Stimulated activated CD8-positive, alpha-beta memory T cell treated with anti-CD3 and anti-CD28 coated beads, Interleukin-15, amount 100 ng/mL, for 24 hours (primary cell): ENCODE results near the gene SLC2A13.
"Not testable (repeated sequence)": the region's sequence is repeated elsewhere in the genome, so short reads cannot be mapped to it uniquely, and the experiment has no call there.

Source experiments
- DNase-seq: peaks from one replicate; pipeline ENCODE4 v3.0.0-alpha.2; 2020; ENCODE audit warnings: low read depth

The SLC2A13 gene

DNA sequence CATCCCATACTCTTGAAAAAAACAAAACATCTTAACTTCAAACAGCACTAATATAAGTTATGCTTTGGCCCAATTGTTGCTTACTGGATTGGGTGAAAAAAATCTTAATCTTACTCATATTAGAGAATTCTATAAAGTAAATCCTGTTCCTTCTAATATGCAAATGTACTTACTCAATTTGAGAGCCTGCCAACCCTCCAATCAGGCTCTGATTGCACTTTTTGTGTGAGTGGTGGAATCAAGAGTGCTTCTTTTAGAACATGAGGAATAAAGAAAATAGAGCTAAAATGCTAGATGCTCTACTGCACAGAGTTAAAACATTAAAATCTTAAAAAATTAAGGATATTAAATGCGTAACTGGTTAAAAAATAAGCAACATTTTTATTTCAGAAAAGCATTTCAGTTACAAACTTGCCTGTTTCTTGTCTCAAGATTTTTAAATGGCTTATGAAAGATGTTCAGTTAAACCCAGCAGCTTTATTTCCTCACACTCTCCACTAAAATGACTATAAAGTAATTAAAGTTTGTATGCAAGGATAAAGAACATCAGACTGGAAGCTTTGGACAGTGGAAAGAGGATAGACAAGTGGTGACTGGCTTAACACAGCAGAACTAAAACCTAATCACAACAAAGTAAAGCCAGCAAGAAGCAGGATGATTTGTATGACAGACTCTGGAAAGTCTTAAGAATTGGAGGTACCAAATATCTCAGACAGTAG lies 177.5 kb downstream of the SLC2A13 start:
- DNase-seq = no peak

DNA sequence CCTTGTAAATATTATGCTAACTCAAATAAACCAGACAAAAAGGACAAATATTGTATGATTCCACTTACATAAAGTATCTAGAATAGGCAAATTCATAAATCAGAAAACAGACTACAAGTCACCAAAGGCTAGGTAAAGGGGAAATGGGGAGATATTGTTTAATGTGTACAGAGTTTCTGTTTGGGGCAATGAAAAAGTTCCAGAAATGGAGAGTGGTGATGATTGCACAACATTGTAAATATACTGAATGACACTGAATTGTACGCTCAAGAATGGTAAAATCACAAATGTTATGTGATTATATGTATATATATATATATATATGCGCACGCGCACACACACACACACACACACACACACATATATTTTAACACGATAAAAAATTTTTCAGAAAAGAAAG lies 182.5 kb downstream of the SLC2A13 start:
- no peak for DNase-seq

DNA sequence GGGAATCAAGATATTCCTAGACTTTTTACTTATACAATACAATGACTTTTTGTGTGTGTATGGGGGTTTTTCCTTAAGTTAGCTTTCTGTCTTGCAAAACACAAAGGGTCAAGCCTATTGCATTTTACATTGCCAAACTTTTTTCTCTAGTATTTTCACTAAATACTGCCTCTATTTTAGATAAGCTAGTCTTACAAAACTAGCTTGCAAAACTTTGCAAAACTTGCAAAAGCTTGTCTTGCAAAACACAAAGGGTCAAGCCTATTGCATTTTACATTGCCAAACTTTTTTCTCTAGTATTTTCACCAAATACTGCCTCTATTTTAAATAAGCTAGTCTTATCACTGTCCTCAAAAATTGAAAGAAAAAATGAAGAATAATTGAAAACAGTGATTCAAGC lies 183.3 kb downstream of the SLC2A13 start:
- not testable (repeated sequence) for DNase-seq

DNA sequence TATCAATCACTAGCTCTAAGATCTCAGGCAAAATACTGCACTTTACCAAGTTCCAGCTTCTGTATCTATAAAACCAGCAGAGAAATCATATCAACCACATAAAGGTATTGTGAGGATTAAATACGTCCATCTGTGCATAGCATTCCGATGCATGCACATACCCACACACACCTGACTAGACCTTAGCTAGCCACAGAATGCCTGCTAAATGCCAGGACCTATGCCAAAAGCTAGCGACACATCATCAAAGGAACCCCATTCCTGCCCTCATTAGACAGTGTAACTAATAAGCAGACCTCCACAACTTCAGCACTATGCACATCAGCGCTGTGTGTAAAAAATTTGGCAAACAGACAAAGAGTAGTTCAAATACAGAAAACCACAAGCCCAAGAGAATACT lies 185.2 kb downstream of the SLC2A13 start:
- no peak for DNase-seq

DNA sequence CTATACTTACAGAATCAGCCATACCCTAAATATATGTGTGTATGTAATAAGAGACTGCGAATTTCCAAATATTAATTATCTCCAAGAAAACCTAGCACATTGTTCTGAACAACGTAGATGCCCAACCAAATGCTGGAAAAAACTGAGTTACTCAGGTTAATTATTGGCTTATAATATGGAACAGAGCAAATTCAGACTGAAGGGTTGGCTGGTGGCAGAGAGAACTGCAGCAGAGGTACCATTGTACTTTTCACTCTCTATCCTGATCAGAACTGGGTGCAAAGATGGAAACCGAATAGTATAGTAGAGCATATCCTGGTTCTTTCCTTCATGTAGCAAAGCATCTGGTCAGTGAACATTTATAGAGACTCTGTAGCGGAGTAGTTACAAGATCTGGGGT lies 185.7 kb downstream of the SLC2A13 start:
- DNase-seq = no peak

DNA sequence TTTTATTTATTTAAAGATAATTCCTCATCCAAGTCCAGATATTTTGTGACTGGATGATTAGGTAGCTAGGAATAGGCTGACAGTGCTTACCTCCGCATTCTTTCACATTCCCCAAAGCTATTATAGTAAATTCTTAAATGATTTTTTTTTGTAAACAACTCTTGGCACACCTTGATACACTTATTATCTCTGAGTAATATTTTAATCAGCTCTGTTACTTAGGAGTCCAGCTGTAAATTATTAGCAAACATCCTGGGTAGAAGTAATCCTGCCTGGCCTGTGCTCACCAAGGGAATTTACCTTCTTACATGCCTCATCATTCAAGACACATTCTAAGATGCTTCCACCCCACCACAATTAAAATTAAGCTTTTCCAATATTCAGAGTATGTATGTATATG lies 186.1 kb downstream of the SLC2A13 start:
- DNase-seq = no peak

DNA sequence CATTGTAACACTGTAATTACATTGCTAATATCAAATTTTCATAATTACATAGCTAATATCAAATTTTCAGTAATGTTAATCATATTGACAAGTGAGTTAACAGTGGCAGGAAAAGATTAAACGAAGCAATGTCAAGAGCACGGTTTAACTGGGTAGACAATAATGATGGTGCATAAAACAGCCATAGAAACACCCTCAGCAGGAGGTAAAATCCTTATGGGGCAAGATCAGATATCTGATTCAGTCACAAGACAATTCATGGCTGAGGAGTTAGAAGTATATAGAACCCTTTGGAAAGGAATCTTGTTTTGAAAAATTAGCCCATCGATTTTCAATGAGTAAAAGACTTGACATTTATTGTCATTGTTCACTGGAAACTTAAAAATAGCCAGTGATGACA lies 190.6 kb downstream of the SLC2A13 start:
- DNase-seq = no peak

DNA sequence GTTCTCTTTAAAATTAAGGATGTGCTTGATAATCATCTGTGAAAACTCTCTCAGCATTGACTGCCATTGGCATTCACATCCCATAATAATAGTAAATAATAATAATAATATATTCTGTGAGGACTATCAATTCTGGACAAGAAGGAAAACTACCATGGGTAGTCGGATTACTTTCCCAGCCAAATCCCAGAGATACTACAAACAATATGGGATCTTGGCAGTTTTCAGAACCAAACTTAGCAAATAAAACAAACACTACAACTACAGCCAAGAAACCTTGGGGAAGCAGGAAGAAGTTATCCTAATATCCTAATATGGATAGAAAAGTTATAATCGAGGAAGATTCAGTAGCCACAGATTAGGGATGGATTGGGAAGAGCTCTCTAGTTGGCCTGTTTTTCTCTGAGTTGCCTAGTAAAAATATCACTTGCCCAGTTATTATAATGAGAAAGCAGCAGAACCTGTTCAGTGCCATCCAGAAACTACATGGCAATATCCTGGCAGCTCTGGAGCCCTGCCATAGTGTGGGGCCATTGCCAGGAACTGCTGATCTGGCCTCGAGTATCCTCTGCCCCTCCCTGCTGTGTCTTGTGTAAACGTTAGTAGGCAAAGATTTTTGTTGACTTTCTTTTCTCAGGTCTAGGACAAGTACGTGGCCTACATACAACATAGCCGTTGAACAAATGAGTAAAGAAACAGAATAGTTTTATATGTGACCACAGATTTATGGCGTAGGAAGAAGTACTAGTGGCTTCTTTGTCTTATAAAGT lies 193.5 kb downstream of the SLC2A13 start:
- DNase-seq = no peak

DNA sequence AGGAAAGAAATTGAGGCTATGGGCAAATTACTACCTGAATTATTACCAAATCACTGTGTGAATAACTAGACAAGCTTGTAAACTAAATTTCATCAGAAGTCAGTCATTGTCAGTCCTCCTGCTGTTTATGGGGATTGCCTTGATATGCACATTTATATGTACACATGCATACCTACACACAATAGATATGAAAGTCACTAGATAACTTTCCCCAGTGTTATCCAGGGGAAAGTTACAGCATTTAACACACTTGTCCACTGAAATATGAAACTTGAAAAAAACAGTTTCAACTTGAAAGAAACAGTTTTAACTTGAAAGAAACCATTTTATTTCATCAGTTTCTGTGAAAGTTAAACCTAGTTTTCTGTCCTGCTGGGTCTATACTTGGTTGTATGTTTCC lies 199.6 kb downstream of the SLC2A13 start:
- DNase-seq = no peak

DNA sequence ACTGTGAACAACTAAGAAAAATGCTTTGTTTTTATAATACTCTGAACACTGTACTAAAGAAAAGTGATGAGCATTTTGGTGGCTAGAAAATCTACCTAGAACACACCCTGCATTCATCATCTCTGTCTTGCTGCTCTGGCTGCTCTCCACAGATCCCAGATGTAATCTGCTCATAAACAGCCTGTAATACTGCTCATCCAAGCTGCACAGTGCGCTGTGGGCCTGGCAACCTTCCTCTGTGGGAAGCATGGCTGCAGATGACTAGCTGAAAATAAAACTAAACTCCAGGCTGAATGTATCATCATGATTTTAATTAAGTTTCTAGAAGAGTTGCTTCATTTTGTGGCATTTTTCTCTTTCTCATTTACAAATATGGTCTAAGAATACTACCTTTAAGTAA lies 200.7 kb downstream of the SLC2A13 start:
- DNase-seq = no peak

DNA sequence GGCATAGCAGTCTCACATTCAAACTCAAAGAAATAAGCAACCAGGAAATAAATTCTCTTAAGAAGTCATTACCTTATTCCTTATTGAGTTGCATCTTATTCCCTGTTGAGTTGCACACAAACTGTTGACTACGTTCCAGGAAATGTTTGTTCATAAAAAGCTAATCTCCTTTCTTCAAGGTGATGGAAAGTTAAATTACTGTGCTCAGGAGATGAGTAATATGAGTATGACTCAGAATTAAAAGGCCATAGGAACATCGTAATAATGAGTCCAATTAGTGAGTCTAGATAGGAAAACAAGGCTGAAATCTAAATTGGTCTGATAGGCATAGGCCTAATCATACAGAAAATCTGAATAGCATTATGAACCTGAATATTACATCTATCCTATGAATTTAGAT lies 203.1 kb downstream of the SLC2A13 start:
- DNase-seq = no peak

DNA sequence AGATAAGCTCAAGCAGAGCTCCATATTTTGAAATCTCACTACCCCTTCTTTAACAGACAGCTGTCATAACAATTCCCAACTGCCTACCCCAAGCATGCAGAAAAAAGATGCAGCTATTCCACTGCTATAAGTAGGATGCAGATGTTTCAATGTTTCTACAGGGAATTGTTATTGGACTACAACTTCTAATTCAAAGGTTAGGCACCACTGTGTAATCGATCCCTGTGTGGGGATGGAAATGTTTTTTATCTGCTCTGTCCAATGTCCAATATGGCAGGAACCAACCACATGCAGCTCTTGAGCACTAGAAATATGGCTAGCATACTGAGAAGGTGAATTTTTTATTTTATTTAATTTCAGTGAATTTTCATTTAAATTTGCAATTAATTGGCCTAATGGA lies 208.6 kb downstream of the SLC2A13 start:
- no peak for DNase-seq

DNA sequence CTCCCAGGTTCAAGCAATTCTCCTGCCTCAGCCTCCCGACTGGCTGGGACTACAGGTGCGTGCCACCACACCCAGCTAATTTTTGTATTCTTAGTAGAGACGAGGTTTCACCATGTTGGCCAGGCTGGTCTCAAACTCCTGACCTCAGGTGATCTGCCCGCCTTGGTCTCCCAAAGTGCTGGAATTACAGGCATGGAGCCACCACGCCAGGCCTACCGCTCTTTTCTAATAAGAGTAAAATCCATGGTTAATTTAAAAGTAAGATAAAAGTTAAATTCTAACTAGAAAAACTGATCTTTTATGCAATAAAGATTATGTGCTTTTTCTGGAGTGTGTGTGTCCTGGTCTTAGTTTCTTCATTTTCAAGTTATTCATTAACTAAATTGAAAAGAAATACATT lies 212.5 kb downstream of the SLC2A13 start:
- DNase-seq = not testable (repeated sequence)

DNA sequence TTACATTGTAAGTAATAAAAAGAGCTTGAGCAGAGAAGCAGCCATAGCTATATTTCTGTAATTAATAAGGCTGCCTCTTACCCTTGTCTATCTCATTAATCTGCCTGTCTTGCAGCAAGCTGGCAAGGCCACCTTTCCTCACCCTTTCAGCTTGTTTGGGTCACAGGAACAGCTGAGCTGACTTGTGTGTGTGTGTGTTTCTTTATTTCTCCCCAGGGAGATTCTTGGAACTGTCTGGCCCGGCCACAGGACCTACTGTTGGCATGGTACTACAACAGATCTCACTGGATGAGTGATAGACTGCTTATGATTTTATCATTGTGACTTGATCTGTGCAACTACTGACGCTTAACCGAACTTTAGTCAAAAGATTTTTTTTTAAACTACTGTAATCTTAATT lies 213.7 kb downstream of the SLC2A13 start:
- DNase-seq = no peak

DNA sequence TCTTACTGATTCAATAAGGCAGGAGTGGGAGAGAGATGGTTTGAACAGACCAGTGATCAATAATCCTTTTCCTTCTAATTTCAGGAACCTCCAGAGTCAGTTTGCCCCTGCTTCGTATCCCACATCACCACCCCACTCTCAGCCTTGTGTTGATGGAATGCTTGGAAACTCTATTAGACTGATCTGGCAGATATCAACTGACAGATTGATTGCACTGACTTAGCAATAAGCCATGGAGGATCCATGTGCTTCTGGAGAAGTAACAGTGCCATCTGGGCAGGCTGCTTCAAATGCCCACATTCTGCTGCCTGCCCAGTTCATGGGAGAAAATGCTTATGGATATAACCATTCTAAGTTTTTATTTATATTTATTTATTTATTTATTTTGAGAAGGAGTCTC lies 218.0 kb downstream of the SLC2A13 start:
- DNase-seq = no peak

DNA sequence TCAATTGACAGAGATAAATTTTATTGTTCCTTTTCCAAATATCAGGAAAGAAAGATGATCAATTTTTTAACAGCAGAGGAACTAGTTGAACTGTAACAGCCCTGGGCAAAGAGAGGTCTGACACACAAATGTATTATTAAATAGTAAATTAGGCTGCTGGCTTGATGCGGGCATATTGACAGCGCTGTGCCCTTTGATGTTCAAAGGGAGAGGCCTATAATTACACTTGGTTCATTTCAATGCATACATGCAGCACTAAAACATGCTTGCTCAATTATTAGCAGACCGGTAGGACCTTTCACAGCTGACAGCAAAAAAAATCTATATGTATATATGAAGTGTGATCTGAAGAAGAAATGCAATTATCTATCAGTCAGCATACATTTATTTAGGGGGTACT lies 219.8 kb downstream of the SLC2A13 start:
- DNase-seq = no peak

DNA sequence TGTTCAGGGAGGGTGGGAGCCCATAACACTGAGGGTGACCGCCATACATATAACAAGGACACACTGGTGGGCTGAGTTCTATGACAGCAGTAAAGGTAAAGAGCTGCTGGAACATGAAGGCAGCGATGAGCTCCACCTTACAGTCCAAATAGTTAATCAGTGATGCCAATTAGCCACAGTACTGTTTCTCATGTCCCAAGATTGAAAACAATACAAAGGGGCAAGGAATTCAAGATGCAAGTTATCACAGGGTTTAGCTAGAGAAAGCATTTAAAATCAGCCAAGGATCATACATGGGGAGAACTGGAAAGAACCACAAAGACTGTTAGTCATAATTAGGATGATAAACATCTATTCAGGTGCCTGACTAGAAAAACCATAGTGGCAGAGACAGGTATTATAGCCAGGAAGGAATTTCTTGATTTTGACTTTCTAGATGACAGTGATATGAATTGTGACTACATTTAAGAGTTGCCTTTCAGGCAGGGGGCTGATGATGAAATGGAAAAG lies 221.2 kb downstream of the SLC2A13 start:
- DNase-seq = no peak

DNA sequence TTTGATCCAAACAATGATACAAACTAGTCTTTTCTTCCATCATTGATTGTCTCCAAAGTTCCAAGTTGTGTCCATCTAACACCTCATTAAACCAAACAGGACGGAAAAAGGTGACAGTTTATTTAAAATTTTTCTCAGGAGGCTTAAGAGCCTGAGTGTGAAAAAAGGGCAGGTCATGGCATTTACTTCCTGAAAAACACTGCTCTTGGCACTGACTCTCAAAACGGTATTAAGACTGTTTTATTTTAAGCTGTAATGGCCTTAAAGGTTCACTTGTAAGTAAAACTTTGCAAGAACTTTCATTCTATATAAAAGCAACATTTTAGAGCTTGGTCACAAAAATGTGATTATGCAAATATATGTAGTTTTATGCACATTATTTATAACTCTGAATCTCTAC lies 222.5 kb downstream of the SLC2A13 start:
- no peak for DNase-seq

DNA sequence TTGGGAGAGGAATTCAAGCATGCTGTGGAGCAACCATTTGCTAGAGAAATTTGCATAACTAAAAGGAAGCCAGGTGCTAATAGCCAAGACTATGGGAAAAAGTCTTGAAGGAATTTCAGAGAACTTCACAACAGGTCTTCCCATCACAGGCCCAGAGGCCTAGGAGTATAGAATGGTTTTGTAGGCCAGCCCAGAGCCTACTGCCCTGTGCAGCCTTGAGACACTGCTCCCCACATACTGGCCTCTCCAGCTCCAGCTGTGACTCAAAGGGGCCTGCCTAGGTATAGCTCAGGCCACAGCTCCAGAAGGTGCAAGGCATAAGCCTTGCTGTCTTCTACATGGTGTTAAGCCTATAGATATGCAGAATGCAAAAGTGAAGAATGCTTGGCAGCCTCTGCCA lies 227.1 kb downstream of the SLC2A13 start:
- DNase-seq = no peak

DNA sequence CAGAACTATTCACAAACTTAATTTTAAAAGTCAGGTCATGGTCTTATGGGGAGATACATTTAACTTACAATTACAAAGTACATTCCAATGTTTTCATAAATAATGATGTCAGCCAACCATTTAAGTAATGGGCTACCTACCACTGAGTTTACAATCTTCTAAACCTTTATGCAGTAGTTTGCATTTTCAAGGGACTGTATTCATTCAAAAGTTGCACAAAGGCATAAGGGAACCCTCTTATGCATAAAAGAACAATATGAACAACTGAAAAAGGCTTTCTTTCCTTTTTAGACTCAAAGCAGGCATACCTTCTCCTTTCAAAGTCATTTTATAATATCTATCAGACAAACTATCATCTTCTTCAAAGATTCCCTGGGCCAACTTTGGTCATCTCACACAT lies 230.2 kb downstream of the SLC2A13 start:
- no peak for DNase-seq

DNA sequence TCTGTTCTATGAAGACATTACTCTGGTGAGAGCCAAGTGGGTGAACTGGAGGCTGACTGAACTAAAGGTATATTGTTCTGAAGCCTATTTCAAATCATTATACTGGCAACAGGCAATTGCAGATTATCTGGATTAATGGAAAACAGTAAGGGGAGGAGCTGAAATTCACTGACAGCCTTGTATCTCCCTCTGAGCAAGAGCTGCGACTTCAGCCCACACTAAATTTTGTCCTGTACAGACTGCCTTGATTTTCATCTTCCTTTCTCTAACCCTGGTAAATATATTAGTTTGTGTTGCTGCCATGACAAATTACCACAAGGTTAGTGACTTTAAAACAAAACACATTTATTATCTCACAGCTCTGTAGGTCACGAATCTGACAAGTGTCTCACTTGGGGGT lies 231.1 kb downstream of the SLC2A13 start:
- DNase-seq = no peak

DNA sequence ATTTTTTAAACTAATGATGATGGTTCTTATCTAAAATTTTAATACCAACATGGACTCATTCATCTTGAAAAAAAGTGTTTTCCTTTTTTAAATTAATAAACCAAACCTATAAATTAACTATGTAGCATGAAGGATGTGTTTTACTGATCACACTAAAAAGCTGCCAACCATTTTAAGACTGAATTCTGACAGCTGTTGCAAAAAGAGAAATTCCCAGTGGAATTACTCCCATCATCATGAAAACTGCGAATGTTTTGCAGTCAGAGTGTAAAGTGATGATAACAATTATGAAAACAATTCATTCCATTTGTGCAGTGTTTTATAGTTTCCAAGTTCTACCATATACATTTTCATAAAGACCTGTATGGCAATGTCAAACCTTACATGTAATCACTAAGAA lies 232.8 kb downstream of the SLC2A13 start:
- no peak for DNase-seq

DNA sequence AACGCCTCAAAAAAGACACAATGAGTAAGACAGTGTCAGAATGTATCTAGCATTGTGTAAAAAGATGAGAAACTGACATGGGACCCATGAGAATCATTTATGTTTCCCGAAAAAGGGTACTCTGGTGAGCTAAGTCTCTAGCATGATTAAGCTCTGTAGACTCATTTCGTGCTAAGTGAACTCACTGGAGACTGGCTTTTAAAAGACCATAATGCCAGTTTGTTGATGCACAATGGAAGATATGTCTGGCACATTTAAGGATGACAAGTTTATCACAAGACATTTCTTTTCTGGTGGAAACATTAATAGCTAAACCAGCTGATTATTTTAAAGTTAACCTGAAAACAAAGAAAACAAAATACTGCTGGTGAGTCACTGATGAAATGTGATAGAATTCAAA lies 233.5 kb downstream of the SLC2A13 start:
- no peak for DNase-seq

DNA sequence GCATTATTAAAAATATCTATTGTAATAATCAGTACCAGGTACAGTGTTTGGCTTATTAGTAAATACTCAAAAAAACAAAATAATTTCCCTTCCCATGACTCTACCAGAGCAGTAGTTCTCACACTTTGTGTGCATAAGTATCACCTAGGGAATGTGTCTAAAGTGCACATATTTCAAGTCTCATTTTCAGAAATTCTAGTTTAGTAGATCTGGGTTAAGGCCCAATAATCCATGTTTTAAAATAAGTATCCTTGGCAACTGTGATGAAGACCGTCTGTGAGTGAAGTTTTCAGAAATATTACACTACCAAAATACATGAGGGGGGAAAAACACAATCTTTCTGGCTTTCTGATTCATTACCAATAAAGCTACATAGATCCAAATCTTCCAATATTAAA lies 237.6 kb downstream of the SLC2A13 start:
- DNase-seq = no peak
